PC-3 (cell line): ENCODE results near the gene SPATA31A1. TPM values are rescaled to one million over a fixed set of nuclear protein-coding genes. Genes with fewer than 3 reads are reported as not detected.
"Not testable (repeated sequence)": the region's sequence is repeated elsewhere in the genome, so short reads cannot be mapped to it uniquely, and the experiment has no call there.

Experiments
- ATAC-seq: fragments of 200-7000 bp; cut with Tn5 transposase; 2 replicates; pipeline ENCODE4 v1.9.1; 2020; ENCODE audit warnings: mild to moderate bottlenecking, moderate library complexity
- Bru-seq: library from RNA; stranded (reverse); fragments of 400-500 nt; gene quantifications from one replicate; lab custom pipeline; 2021; lab: Mats Ljungman, UMichigan
- BruChase-seq, 2 experiments: library from RNA; stranded (reverse); fragments of 400-500 nt; gene quantifications; one replicate each; lab custom pipeline; 2021; lab: Mats Ljungman, UMichigan
- BruUV-seq: library from RNA; stranded (reverse); fragments of 400-500 nt; replicated peaks from 2 replicates; lab custom pipeline; 2021; lab: Mats Ljungman, UMichigan
- CTCF ChIA-PET: fragments of 300-600 bp; sonication (Branson Sonifier 250); formaldehyde crosslinking; loops from one replicate; lab custom pipeline; 2022; ENCODE audit warnings: antibody characterized with exemption; lab: Charles Lee
- POLR2A ChIA-PET: fragments of 300-600 bp; sonication (Branson Sonifier 250); formaldehyde crosslinking; loops from one replicate; lab custom pipeline; 2022; ENCODE audit warnings: antibody characterized with exemption; ENCODE audit not compliant: unreplicated experiment; lab: Charles Lee
- DNase-seq: peaks from one replicate; pipeline ENCODE4 v3.0.0-alpha.2; 2015
- H2AFZ ChIP-seq: fragments of 300-600 bp; sonication (generic); 2 replicates; pipeline ENCODE4 v1.6.0; 2016; ENCODE audit warnings: antibody characterized with exemption, low read length
- H3F3A ChIP-seq: fragments of 300-600 bp; sonication (generic); one replicate; pipeline ENCODE4 v1.6.0; 2017; ENCODE audit warnings: antibody characterized with exemption, low read length, control low read depth, mild to moderate bottlenecking; ENCODE audit not compliant: unreplicated experiment
- H3K27ac ChIP-seq: fragments of 300-600 bp; sonication (generic); 2 replicates; pipeline ENCODE4 v1.5.1; 2016; ENCODE audit warnings: mild to moderate bottlenecking, low read length
- H3K27me3 ChIP-seq: fragments of 300-600 bp; sonication (generic); 2 replicates; pipeline ENCODE4 v1.6.1; 2016; ENCODE audit warnings: low read length, mixed read lengths
- H3K36me3 ChIP-seq: fragments of 300-600 bp; sonication (generic); 2 replicates; pipeline ENCODE4 v1.6.1; 2016; ENCODE audit warnings: low read depth, mixed run types, low read length, mixed read lengths
- H3K4me1 ChIP-seq: fragments of 300-600 bp; sonication (generic); 2 replicates; pipeline ENCODE4 v1.5.1; 2016; ENCODE audit warnings: low read length; ENCODE audit not compliant: insufficient read depth
- H3K4me2 ChIP-seq: fragments of 300-600 bp; sonication (generic); 2 replicates; pipeline ENCODE4 v1.6.0; 2016; ENCODE audit warnings: low read length
- H3K4me3 ChIP-seq: fragments of 300-600 bp; sonication (generic); 2 replicates; pipeline ENCODE4 v1.5.1; 2016; ENCODE audit warnings: mild to moderate bottlenecking, low read length, mixed read lengths
- H3K79me2 ChIP-seq: fragments of 300-600 bp; sonication (generic); 2 replicates; pipeline ENCODE4 v1.6.1; 2017; ENCODE audit warnings: low read length, mixed read lengths
- H3K9ac ChIP-seq: fragments of 300-600 bp; sonication (generic); 2 replicates; pipeline ENCODE4 v1.6.0; 2016; ENCODE audit warnings: mild to moderate bottlenecking, low read length
- H3K9me2 ChIP-seq: fragments of 300-600 bp; sonication (generic); replicated peaks from 2 replicates; pipeline ENCODE4 v1.6.1; 2016; ENCODE audit warnings: mixed run types, low read length, mixed read lengths
- H3K9me3 ChIP-seq: fragments of 300-600 bp; sonication (generic); 2 replicates; pipeline ENCODE4 v1.6.1; 2016; ENCODE audit warnings: low read length, mixed read lengths
- H4K20me1 ChIP-seq: fragments of 300-600 bp; sonication (generic); 2 replicates; pipeline ENCODE4 v1.6.1; 2016; ENCODE audit warnings: low read length, mixed read lengths
- intact Hi-C: fragments of 100-400 bp; cut with micrococcal nuclease; formaldehyde crosslinking; loops from 2 replicates; pipeline ENCODE4 v1.9.0; 2023
- long read RNA-seq: library from polyadenylated mRNA; unstranded; transcript quantifications from one replicate; pipeline ENCODE4 v2.0.0, GENCODE V29; 2021; ENCODE audit not compliant: unreplicated experiment
- total RNA-seq: library from RNA; depleted of rRNA; stranded (reverse); fragments of >200 nt; gene quantifications from 2 replicates; pipeline ENCODE4 v1.2.3, GENCODE V29; 2014; rRNA removed

SPATA31A1 gene
- total RNA-seq (not detected in 2 replicates), Bru-seq, nascent RNA (not detected), BruChase-seq, experiment 1, labeled RNA remaining after a 6-hour chase (not detected), BruChase-seq, experiment 2, labeled RNA remaining after a 2-hour chase (not detected)
- long read RNA-seq = 0 reads

GRCh38 chr9:39355369-39355768 lies at the start of gene SPATA31A1:
TSS of gene SPATA31A1 (plus strand) at chr9:39355669. CDS start at chr9:39355731, 62 bp downstream.
- H3K36me3 ChIP-seq, ATAC-seq, H3K4me2 ChIP-seq, H3K27ac ChIP-seq, H3K9me2 ChIP-seq, BruUV-seq, H3K79me2 ChIP-seq, H3F3A ChIP-seq, H3K4me3 ChIP-seq, CTCF ChIA-PET, intact Hi-C loops, H3K4me1 ChIP-seq, H3K9ac ChIP-seq, H3K9me3 ChIP-seq, H3K27me3 ChIP-seq, DNase-seq, H4K20me1 ChIP-seq, POLR2A ChIA-PET, H2AFZ ChIP-seq: not testable (repeated sequence)

DNA sequence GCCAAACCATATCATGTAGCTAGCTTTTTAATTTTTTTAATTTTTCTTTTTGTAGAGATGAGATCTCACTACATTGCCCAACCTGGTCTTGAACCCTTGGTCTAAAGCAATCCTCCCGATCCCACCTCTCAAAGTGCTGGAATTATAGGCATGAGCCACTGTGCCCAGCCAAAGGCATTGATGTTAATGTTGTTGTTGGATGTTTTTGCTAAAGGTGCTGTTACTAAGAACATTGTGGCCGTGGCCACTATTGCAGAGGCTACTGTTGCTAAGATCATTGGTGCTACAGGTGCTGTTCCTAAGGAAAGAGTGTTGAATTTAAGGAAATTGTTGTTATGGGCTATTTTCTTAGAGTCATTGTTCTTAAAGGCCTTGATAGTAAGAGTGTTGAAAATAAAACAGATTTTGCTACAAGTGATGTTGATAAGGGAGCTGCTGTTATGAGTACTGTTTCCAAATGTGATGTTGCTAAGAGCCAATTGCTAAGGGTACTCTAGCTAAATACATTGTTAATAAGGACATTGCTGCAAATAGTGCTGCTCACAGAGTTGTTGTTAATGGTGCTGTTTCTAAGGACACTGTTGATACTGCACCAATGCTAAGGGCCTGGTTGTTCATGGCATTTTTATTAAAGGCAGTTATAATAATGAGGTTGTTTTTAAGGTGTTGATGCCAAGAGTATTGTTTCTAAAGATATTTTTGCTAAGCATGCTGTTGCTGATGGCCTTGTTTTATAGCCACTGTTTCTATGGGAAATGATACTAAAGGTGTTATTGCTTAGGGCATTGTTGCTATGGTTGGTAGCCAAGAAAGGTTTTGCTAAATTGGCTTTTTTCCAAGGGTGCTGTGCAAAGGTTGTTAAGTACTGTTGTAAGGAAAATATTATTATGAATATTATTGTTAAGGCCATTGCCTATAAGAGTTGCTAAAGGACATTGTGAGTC lies 52.1 kb downstream of the SPATA31A1 start:
- POLR2A ChIA-PET, H3K79me2 ChIP-seq, intact Hi-C loops, H3K27ac ChIP-seq, H3K9me3 ChIP-seq, H4K20me1 ChIP-seq, H3K9ac ChIP-seq, H3K4me3 ChIP-seq, H3K4me1 ChIP-seq, ATAC-seq, DNase-seq, H3K4me2 ChIP-seq, BruUV-seq, CTCF ChIA-PET, H3K9me2 ChIP-seq, H2AFZ ChIP-seq, H3K27me3 ChIP-seq, H3K36me3 ChIP-seq, H3F3A ChIP-seq: not testable (repeated sequence)

DNA sequence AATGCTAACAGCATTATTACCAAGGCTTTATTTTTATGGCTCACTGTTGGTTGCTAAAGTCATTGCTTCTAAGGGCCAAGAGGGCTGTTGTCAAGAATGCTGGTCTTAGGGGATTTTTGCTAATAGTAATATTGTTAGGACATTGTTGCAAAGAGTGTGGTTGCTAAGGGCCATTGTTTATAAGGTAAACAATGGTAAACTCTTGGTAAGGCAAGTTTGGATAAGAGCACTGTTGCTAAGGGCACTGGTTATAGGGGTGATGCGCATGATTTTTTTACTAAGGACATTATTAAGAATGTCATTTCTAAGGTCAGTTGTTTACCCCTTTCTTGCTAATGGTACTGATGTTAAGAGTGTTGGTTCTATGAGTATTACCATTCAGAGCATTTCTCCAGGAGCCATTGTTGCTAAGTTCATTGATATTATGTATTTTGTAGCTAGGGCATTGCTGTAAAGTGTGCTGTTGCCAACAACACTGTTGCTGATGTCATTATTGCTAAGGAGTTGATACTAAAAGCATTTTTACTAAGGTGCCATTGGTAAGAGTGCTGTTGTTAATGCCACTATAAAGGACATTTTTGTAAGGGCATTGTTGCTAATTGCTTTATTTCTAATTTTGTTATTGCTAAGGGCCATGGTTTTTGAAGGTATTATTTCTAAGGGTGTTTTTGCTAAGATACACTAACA lies 55.9 kb downstream of the SPATA31A1 start:
- POLR2A ChIA-PET, intact Hi-C loops, H4K20me1 ChIP-seq, H3F3A ChIP-seq, DNase-seq, H3K36me3 ChIP-seq, H3K4me3 ChIP-seq, H3K4me1 ChIP-seq, H2AFZ ChIP-seq, CTCF ChIA-PET, BruUV-seq, H3K4me2 ChIP-seq, H3K27me3 ChIP-seq, H3K9me2 ChIP-seq, ATAC-seq, H3K79me2 ChIP-seq, H3K27ac ChIP-seq, H3K9me3 ChIP-seq, H3K9ac ChIP-seq: not testable (repeated sequence)

Other genes starting within 250 kb of the SPATA31A1 start
- 26.3 and 38.0 TPM in 2 replicates for gene CNTNAP3, start 67.5 kb upstream of the SPATA31A1 start, total RNA-seq